HCT116 (cell line): ENCODE results near the gene PRKACA. TPM values are rescaled to one million over a fixed set of nuclear protein-coding genes. Genes with fewer than 3 reads are reported as not detected.

Source experiments
- ATAC-seq: fragments of 200-7000 bp; cut with Tn5 transposase; 2 replicates; pipeline ENCODE4 v1.9.1; 2020; ENCODE audit warnings: mild to moderate bottlenecking, moderate library complexity
- BruUV-seq: library from RNA; stranded (reverse); fragments of 400-500 nt; replicated peaks from 2 replicates; lab custom pipeline; 2021; lab: Mats Ljungman, UMichigan
- CTCF ChIA-PET: fragments of 300-600 bp; sonication (Branson Sonifier 250); formaldehyde crosslinking; loops from one replicate; lab custom pipeline; 2021; ENCODE audit warnings: antibody characterized with exemption; lab: Charles Lee
- POLR2A ChIA-PET: fragments of 300-600, 350-600 bp; sonication (Branson Sonifier 250); formaldehyde crosslinking; loops from one replicate; lab custom pipeline; 2021; ENCODE audit warnings: antibody characterized with exemption; lab: Charles Lee
- RAD21 ChIA-PET, 2 experiments: fragments of 300-600 bp; sonication (Branson Sonifier 250); formaldehyde crosslinking; loops; one replicate each; lab custom pipeline; 2023; ENCODE audit warnings: low total read pairs in 2 of 2; ENCODE audit not compliant: uncharacterized antibody in 2 of 2, unreplicated experiment in 2 of 2, low non-redundant PET in 1 of 2; lab: Charles Lee
- DNase-seq: peaks from one replicate; pipeline ENCODE4 v3.0.0-alpha.2; 2010; ENCODE audit warnings: low read depth, low spot score
- H2AFZ ChIP-seq: fragments of 200-600 bp; shearing (Covaris generic), sonication (generic); 2 replicates; pipeline ENCODE4 v1.6.1; 2017; ENCODE audit warnings: low read depth, mixed run types, mixed read lengths, antibody characterized with exemption, low read length; ENCODE audit not compliant: poor library complexity, severe bottlenecking
- H3K27ac ChIP-seq: 2 replicates; pipeline ENCODE4 v1.5.1; 2012; ENCODE audit warnings: low read depth, low read length
- H3K27me3 ChIP-seq: fragments of 200-600 bp; sonication (generic); 2 replicates; pipeline ENCODE4 v1.6.1; 2016; ENCODE audit warnings: mixed run types, low read length, mixed read lengths; ENCODE audit not compliant: insufficient read depth
- H3K36me3 ChIP-seq, 2 experiments: fragments of 200-500 bp in 1 of 2; fragments of 200-600 bp in 1 of 2; sonication (Bioruptor generic) in 1 of 2; sonication (generic) in 1 of 2; 2 replicates each; pipeline versions ENCODE4 v1.5.1 to v1.6.1; 2014 to 2016; ENCODE audit warnings: low read length in 2 of 2, inconsistent platforms in 1 of 2, mixed read lengths in 1 of 2, mixed run types in 1 of 2; ENCODE audit not compliant: insufficient read depth in 2 of 2, control insufficient read depth in 1 of 2
- H3K4me1 ChIP-seq, 2 experiments: fragments of 200-600 bp in 1 of 2; sonication (generic) in 1 of 2; 2 replicates each; pipeline versions ENCODE4 v1.5.1 to v1.6.1; 2012 to 2017; ENCODE audit warnings: low read length in 2 of 2, inconsistent platforms in 1 of 2, mild to moderate bottlenecking in 1 of 2, mixed read lengths in 1 of 2, mixed run types in 1 of 2, moderate library complexity in 1 of 2; ENCODE audit not compliant: insufficient read depth in 2 of 2, control insufficient read depth in 1 of 2
- H3K4me2 ChIP-seq: fragments of 200-600 bp; sonication (generic); 2 replicates; pipeline ENCODE4 v1.6.1; 2017; ENCODE audit warnings: mixed run types, low read length, mixed read lengths
- H3K4me3 ChIP-seq, 2 experiments: fragments of 200-600 bp in 1 of 2; sonication (generic) in 1 of 2; replicated peaks in 1 of 2; 2 replicates each; pipeline ENCODE4 v1.5.1; 2011 to 2016; ENCODE audit warnings: low read length in 2 of 2, control low read depth in 1 of 2, low read depth in 1 of 2, mild to moderate bottlenecking in 1 of 2, mixed read lengths in 1 of 2, mixed run types in 1 of 2
- H3K79me2 ChIP-seq: fragments of 200-600 bp; sonication (generic); 2 replicates; pipeline ENCODE4 v1.6.1; 2017; ENCODE audit warnings: mild to moderate bottlenecking, mixed run types, low read length, moderate library complexity, mixed read lengths; ENCODE audit not compliant: insufficient read depth
- H3K9ac ChIP-seq: fragments of 200-600 bp; sonication (generic); 2 replicates; pipeline ENCODE4 v1.6.1; 2016; ENCODE audit warnings: low read length, mixed read lengths
- H3K9me2 ChIP-seq: fragments of 200-600 bp; sonication (generic), shearing (Covaris generic); 2 replicates; pipeline ENCODE4 v1.6.1; 2017; ENCODE audit warnings: mixed run types, mild to moderate bottlenecking, moderate library complexity; ENCODE audit not compliant: insufficient read depth
- H3K9me3 ChIP-seq, 2 experiments: fragments of 200-500 bp in 1 of 2; fragments of 200-600 bp in 1 of 2; sonication (Bioruptor generic) in 1 of 2; sonication (generic) in 1 of 2; 2 replicates each; pipeline ENCODE4 v1.6.1; 2014 to 2017; ENCODE audit warnings: low read length in 2 of 2, mixed read lengths in 2 of 2, inconsistent platforms in 1 of 2, low read depth in 1 of 2, mild to moderate bottlenecking in 1 of 2, mixed run types in 1 of 2, moderate library complexity in 1 of 2; ENCODE audit not compliant: control insufficient read depth in 1 of 2, insufficient read depth in 1 of 2
- H4K20me1 ChIP-seq: fragments of 200-600 bp; sonication (generic), shearing (Covaris generic); 2 replicates; pipeline ENCODE4 v1.6.1; 2017; ENCODE audit warnings: mixed run types, mild to moderate bottlenecking, moderate library complexity; ENCODE audit not compliant: insufficient read depth
- CBX3 ChIP-seq: IDR thresholded peaks from 2 replicates; pipeline ENCODE4 v1.6.1; 2012; ENCODE audit warnings: low read depth
- MAX ChIP-seq: IDR thresholded peaks from 2 replicates; pipeline ENCODE4 v1.6.1; 2012
- REST ChIP-seq: IDR thresholded peaks from 2 replicates; pipeline ENCODE4 v1.6.1; 2012; ENCODE audit warnings: low read depth
- SP1 ChIP-seq: IDR thresholded peaks from 2 replicates; pipeline ENCODE4 v1.6.1; 2012; ENCODE audit warnings: low read depth
- TCF7L2 ChIP-seq: IDR thresholded peaks from 2 replicates; pipeline ENCODE4 v1.7.0; 2011; ENCODE audit warnings: borderline replicate concordance, inconsistent platforms; ENCODE audit not compliant: insufficient read depth, insufficient read length; ENCODE audit errors: extremely low read depth
- YY1 ChIP-seq: IDR thresholded peaks from 2 replicates; pipeline ENCODE4 v1.6.1; 2011; ENCODE audit warnings: low read length, low read depth, moderate library complexity, mild to moderate bottlenecking; ENCODE audit not compliant: insufficient replicate concordance; ENCODE audit errors: extremely low read depth
- ZBTB33 ChIP-seq: IDR thresholded peaks from 2 replicates; pipeline ENCODE4 v1.6.1; 2011; ENCODE audit warnings: mild to moderate bottlenecking, low read length, moderate library complexity; ENCODE audit not compliant: insufficient replicate concordance; ENCODE audit errors: extremely low read depth
- intact Hi-C: fragments of 100-400 bp; cut with micrococcal nuclease; formaldehyde crosslinking; loops from 2 replicates; pipeline ENCODE4 v1.10.0; 2022
- total RNA-seq: library from RNA; stranded (reverse); gene quantifications from one replicate; pipeline ENCODE4 v1.2.1, GENCODE V29; 2021; ENCODE audit not compliant: unreplicated experiment

PRKACA gene
- total RNA-seq, 1 experiment from 2014 or later = 95.7 TPM

- Histone ChIP-seq H3K27me3 (no peaks in the 10 kb centered on the region), H3K9ac (no peak overlapping the region), H4K20me1 (no peaks in the 10 kb centered on the region), H3K9me2 (no peaks in the 10 kb centered on the region), H3K27ac (no peak overlapping the region), H3K79me2 (no peaks in the 10 kb centered on the region), H3K4me1 (no peaks in the 10 kb centered on the region), H3K9me3 (no peaks in the 10 kb centered on the region), H3K36me3 (peaks cover 34 to 41% of the 10 kb centered on the region in 2 experiments; a peak in 3 of 4 replicates), H3K4me2 (no peak overlapping the region), H3K4me3 (no peak overlapping the region), H2AFZ (no peak overlapping the region)
- DNase-seq (no peak), ATAC-seq (no peak)
- ChIA-PET POLR2A (no interaction called here), RAD21 (no interaction called here), CTCF (no interaction called here)
- BruUV-seq = no TSS peak
- intact Hi-C loops = no loop called here
- TF ChIP-seq CBX3 = no peak
- TF ChIP-seq SP1 = no peak
- no peak for TF ChIP-seq ZBTB33
- no peak for TF ChIP-seq REST
- TF ChIP-seq TCF7L2 = no peak
- TF ChIP-seq YY1 = no peak
- no peak for TF ChIP-seq MAX
Observed at GRCh38 chr19:14158276-14159023, 40.9 kb upstream of the PRKACA start.
